Measurements from ENCODE around the gene ZBTB21. TPM values are rescaled to one million over a fixed set of nuclear protein-coding genes. Genes with fewer than 3 reads are reported as not detected.
A peak's percentile ranks its signal among the peaks of the same experiment; 100 is the strongest.
"Not testable (repeated sequence)": the region's sequence is repeated elsewhere in the genome, so short reads cannot be mapped to it uniquely, and the experiment has no call there.

ZBTB21 gene
- total and polyA plus RNA-seq, 2 experiments from 2014 or later, result 10.7 TPM

- Histone ChIP-seq H3K36me3 (ENCODE audit: low read depth) (peaks cover 27% of the 10 kb centered on the region), H3K9me3 (ENCODE audit: low read depth) (no peaks in the 10 kb centered on the region), H3K9me2 (ENCODE audit: insufficient read depth) (no peaks in the 10 kb centered on the region), H3K4me1 (ENCODE audit: insufficient read depth) (peaks cover 27% of the 10 kb centered on the region), H3K79me2 (ENCODE audit: insufficient read depth) (peaks cover 55% of the 10 kb centered on the region), H2AFZ (no peak overlapping the region), H3F3A (ENCODE audit: insufficient read depth) (peaks cover 34% of the 10 kb centered on the region), H3K4me2 (ENCODE audit: unreplicated experiment) (no peak overlapping the region), H4K20me1 (ENCODE audit: insufficient read depth) (no peaks in the 10 kb centered on the region), H3K4me3 (no peak overlapping the region), H3K9ac (no peak overlapping the region), H3K27me3 (replicated peaks; ENCODE audit: insufficient read depth) (no peaks in the 10 kb centered on the region), H3K27ac (no peak overlapping the region)
- WGBS, 2 experiments (ENCODE audit: low coverage in 1 of 2, low lambda C conversion rate in 2 of 2, missing lambda C conversion rate in 2 of 2), result 96 to 100% methylated on average over 3 of the region's 3 CpGs
- DNase-seq, result no peak
- in situ Hi-C loops (cut with MboI), result no loop called here
- no peak for TF ChIP-seq EZH2phosphoT487 (IDR thresholded peaks at IDR 0.05; ENCODE audit: insufficient read depth, low read depth)
- no peak for TF ChIP-seq EZH2 (IDR thresholded peaks at IDR 0.05; ENCODE audit: insufficient read depth, poor library complexity, severe bottlenecking)
Measured at GRCh38 chr21:41995577-41995976, 14.6 kb downstream of the ZBTB21 start.

GRCh38 chr21:41994613-41995012 lies 15.5 kb downstream of the ZBTB21 start:
- Histone ChIP-seq H3F3A (ENCODE audit: insufficient read depth) (peaks cover 34% of the 10 kb centered on the region), H3K4me1 (ENCODE audit: insufficient read depth) (peaks cover 27% of the 10 kb centered on the region), H3K79me2 (ENCODE audit: insufficient read depth) (peaks cover 55% of the 10 kb centered on the region), H3K36me3 (ENCODE audit: low read depth) (peaks cover 33% of the 10 kb centered on the region), H3K27ac (0 out of 2 replicates have a peak overlapping the region, but pooled peaks have one; percentile 61)
- H3K9ac ChIP-seq; H3K4me3 ChIP-seq; H2AFZ ChIP-seq; H3K4me2 ChIP-seq (ENCODE audit: unreplicated experiment); H3K27me3 ChIP-seq (replicated peaks; ENCODE audit: insufficient read depth); H4K20me1 ChIP-seq (ENCODE audit: insufficient read depth); H3K9me2 ChIP-seq (ENCODE audit: insufficient read depth); DNase-seq; in situ Hi-C loops (cut with MboI); H3K9me3 ChIP-seq (ENCODE audit: low read depth): not testable (repeated sequence)
- 72 to 79% methylated on average over 5 of the region's 5 CpGs for WGBS, 2 experiments (ENCODE audit: low coverage in 1 of 2, low lambda C conversion rate in 2 of 2, missing lambda C conversion rate in 2 of 2)

GRCh38 chr21:41993744-41994143 lies 16.4 kb downstream of the ZBTB21 start:
- Histone ChIP-seq H3K9me2 (ENCODE audit: insufficient read depth) (no peaks in the 10 kb centered on the region), H3F3A (ENCODE audit: insufficient read depth) (peaks cover 34% of the 10 kb centered on the region), H3K27me3 (replicated peaks; ENCODE audit: insufficient read depth) (no peaks in the 10 kb centered on the region), H3K9ac (peak overlapping the region; percentile 12; the same call in 1 of the 2 replicates), H3K4me1 (ENCODE audit: insufficient read depth) (peaks cover 27% of the 10 kb centered on the region), H3K4me3 (peak overlapping the region; percentile 23; the same call in 1 of the 2 replicates), H3K79me2 (ENCODE audit: insufficient read depth) (peaks cover 48% of the 10 kb centered on the region), H3K27ac (peak overlapping the region; percentile 61), H3K36me3 (ENCODE audit: low read depth) (peaks cover 31% of the 10 kb centered on the region), H3K9me3 (ENCODE audit: low read depth) (no peaks in the 10 kb centered on the region), H2AFZ (no peak overlapping the region; the same call in 1 of the 2 replicates), H4K20me1 (ENCODE audit: insufficient read depth) (no peaks in the 10 kb centered on the region), H3K4me2 (ENCODE audit: unreplicated experiment) (peak overlapping the region; percentile 48)
- in situ Hi-C loops (cut with MboI), result no loop called here
- TF ChIP-seq EZH2 (IDR thresholded peaks at IDR 0.05; ENCODE audit: insufficient read depth, poor library complexity, severe bottlenecking) (no peak), EZH2phosphoT487 (IDR thresholded peaks at IDR 0.05; ENCODE audit: insufficient read depth, low read depth) (no peak)
- peak; percentile 94 for DNase-seq
- 1% methylated on average over 6 of the region's 6 CpGs for WGBS, 2 experiments (ENCODE audit: low coverage in 1 of 2, low lambda C conversion rate in 2 of 2, missing lambda C conversion rate in 2 of 2)

GRCh38 chr21:41992576-41992975 lies 17.6 kb downstream of the ZBTB21 start:
- 94 to 99% methylated on average over 15 of the region's 15 CpGs for WGBS, 2 experiments (ENCODE audit: low coverage in 1 of 2, low lambda C conversion rate in 2 of 2, missing lambda C conversion rate in 2 of 2)
- Histone ChIP-seq H4K20me1 (ENCODE audit: insufficient read depth) (no peaks in the 10 kb centered on the region), H3K27me3 (replicated peaks; ENCODE audit: insufficient read depth) (no peaks in the 10 kb centered on the region), H3K9me2 (ENCODE audit: insufficient read depth) (no peaks in the 10 kb centered on the region), H3K4me3 (no peak overlapping the region), H3K79me2 (ENCODE audit: insufficient read depth) (peaks cover 37% of the 10 kb centered on the region), H3K9ac (no peak overlapping the region), H3K27ac (no peak overlapping the region), H3K36me3 (ENCODE audit: low read depth) (peaks cover 31% of the 10 kb centered on the region), H3F3A (ENCODE audit: insufficient read depth) (peaks cover 34% of the 10 kb centered on the region), H3K4me1 (ENCODE audit: insufficient read depth) (peaks cover 27% of the 10 kb centered on the region), H3K4me2 (ENCODE audit: unreplicated experiment) (no peak overlapping the region), H3K9me3 (ENCODE audit: low read depth) (no peaks in the 10 kb centered on the region), H2AFZ (no peak overlapping the region)
- no peak for DNase-seq
- in situ Hi-C loops (cut with MboI), result no loop called here
- TF ChIP-seq EZH2phosphoT487 (IDR thresholded peaks at IDR 0.05; ENCODE audit: insufficient read depth, low read depth) (no peak), EZH2 (IDR thresholded peaks at IDR 0.05; ENCODE audit: insufficient read depth, poor library complexity, severe bottlenecking) (no peak)

GRCh38 chr21:41991659-41992058 lies 18.5 kb downstream of the ZBTB21 start:
- in situ Hi-C loops (cut with MboI), result no loop called here
- H3K9ac ChIP-seq, result no peak overlapping the region

More at GRCh38 chr21:41991659-41992058, 18.5 kb downstream of the ZBTB21 start:
- no peaks in the 10 kb centered on the region for H3K9me3 ChIP-seq (ENCODE audit: low read depth)
- 97 to 98% methylated on average over 16 of the region's 16 CpGs for WGBS, 2 experiments (ENCODE audit: low coverage in 1 of 2, low lambda C conversion rate in 2 of 2, missing lambda C conversion rate in 2 of 2)
- peaks cover 27% of the 10 kb centered on the region for H3K36me3 ChIP-seq (ENCODE audit: low read depth)
- H3K9me2 ChIP-seq (ENCODE audit: insufficient read depth), result no peaks in the 10 kb centered on the region
- no peak for DNase-seq
- H4K20me1 ChIP-seq (ENCODE audit: insufficient read depth), result no peaks in the 10 kb centered on the region
- H3K27me3 ChIP-seq (replicated peaks; ENCODE audit: insufficient read depth), result no peaks in the 10 kb centered on the region
- peaks cover 27% of the 10 kb centered on the region for H3K79me2 ChIP-seq (ENCODE audit: insufficient read depth)
- no peak overlapping the region for H3K4me3 ChIP-seq
- H3K4me2 ChIP-seq (ENCODE audit: unreplicated experiment), result no peak overlapping the region
- H2AFZ ChIP-seq, result no peak overlapping the region
- no peak for TF ChIP-seq EZH2 (IDR thresholded peaks at IDR 0.05; ENCODE audit: insufficient read depth, poor library complexity, severe bottlenecking)
- H3F3A ChIP-seq (ENCODE audit: insufficient read depth), result peaks cover 34% of the 10 kb centered on the region
- no peak overlapping the region for H3K27ac ChIP-seq
- H3K4me1 ChIP-seq (ENCODE audit: insufficient read depth), result peaks cover 27% of the 10 kb centered on the region

Measured in GM23248 (cell line).